GM23338 (cell line): ENCODE measurements around the gene CSF2RB. TPM values are rescaled to one million over a fixed set of nuclear protein-coding genes. Genes with fewer than 3 reads are reported as not detected.

ENCODE experiments used
- ATAC-seq: fragments of 200-7000 bp; cut with Tn5 transposase; 3 replicates; pipeline ENCODE4 v1.9.1; 2020
- DNase-seq: peaks from one replicate; pipeline ENCODE4 v3.0.0-alpha.2; 2015; ENCODE audit warnings: low spot score
- H2AFZ ChIP-seq: fragments of 200-600 bp; sonication (generic); 2 replicates; pipeline ENCODE4 v1.8.0; 2016; ENCODE audit warnings: antibody characterized with exemption, mild to moderate bottlenecking, moderate library complexity
- H3F3A ChIP-seq: fragments of 200-600 bp; sonication (generic); replicated peaks from 2 replicates; pipeline ENCODE4 v1.8.0; 2017; ENCODE audit warnings: antibody characterized with exemption, mixed run types, low read depth
- H3K27ac ChIP-seq: fragments of 200-600 bp; sonication (generic); 2 replicates; pipeline ENCODE4 v1.6.1; 2016; ENCODE audit warnings: low read depth
- H3K27me3 ChIP-seq: fragments of 200-600 bp; sonication (generic); 2 replicates; pipeline ENCODE4 v1.8.0; 2016; ENCODE audit warnings: mild to moderate bottlenecking, mixed run types, moderate library complexity; ENCODE audit not compliant: insufficient read depth
- H3K36me3 ChIP-seq: fragments of 200-600 bp; sonication (generic); 2 replicates; pipeline ENCODE4 v1.8.0; 2016; ENCODE audit warnings: mild to moderate bottlenecking; ENCODE audit not compliant: insufficient read depth
- H3K4me1 ChIP-seq: fragments of 200-600 bp; sonication (generic); 2 replicates; pipeline ENCODE4 v1.8.0; 2016; ENCODE audit warnings: mild to moderate bottlenecking, moderate library complexity; ENCODE audit not compliant: insufficient read depth
- H3K4me2 ChIP-seq: fragments of 200-600 bp; sonication (generic); 2 replicates; pipeline ENCODE4 v1.7.1; 2017; ENCODE audit warnings: mixed run types
- H3K4me3 ChIP-seq: fragments of 200-600 bp; sonication (generic); 2 replicates; pipeline ENCODE4 v1.6.1; 2016; ENCODE audit warnings: mixed run types
- H3K79me2 ChIP-seq: fragments of 200-600 bp; sonication (generic); replicated peaks from 2 replicates; pipeline ENCODE4 v1.8.0; 2017; ENCODE audit warnings: mild to moderate bottlenecking; ENCODE audit not compliant: insufficient read depth
- H3K9me2 ChIP-seq: fragments of 200-600 bp; sonication (generic); 2 replicates; pipeline ENCODE4 v1.8.0; 2017; ENCODE audit not compliant: insufficient read depth
- H4K20me1 ChIP-seq: fragments of 200-600 bp; sonication (generic); replicated peaks from 2 replicates; pipeline ENCODE4 v1.8.0; 2017; ENCODE audit warnings: mild to moderate bottlenecking; ENCODE audit not compliant: insufficient read depth
- H3K27ac Mint-ChIP-seq: 2 replicates; pipeline ENCODE4 v1.8.0; 2020; ENCODE audit warnings: inconsistent platforms, mild to moderate bottlenecking, moderate library complexity, mixed read lengths
- H3K27me3 Mint-ChIP-seq: 3 replicates; pipeline ENCODE4 v1.8.0; 2022; ENCODE audit warnings: low read depth, mild to moderate bottlenecking, moderate library complexity, mixed read lengths, inconsistent platforms; ENCODE audit not compliant: insufficient read depth, poor library complexity
- H3K36me3 Mint-ChIP-seq: 3 replicates; pipeline ENCODE4 v1.8.0; 2021; ENCODE audit warnings: low read depth, mild to moderate bottlenecking, inconsistent platforms, moderate library complexity, mixed read lengths
- H3K4me1 Mint-ChIP-seq: 3 replicates; pipeline ENCODE4 v1.8.0; 2020; ENCODE audit warnings: mild to moderate bottlenecking, inconsistent platforms, mixed read lengths
- H3K4me3 Mint-ChIP-seq: 3 replicates; pipeline ENCODE4 v1.8.0; 2021; ENCODE audit warnings: moderate library complexity, mild to moderate bottlenecking, inconsistent platforms, mixed read lengths
- H3K9me3 Mint-ChIP-seq: 3 replicates; pipeline ENCODE4 v1.8.0; 2020; ENCODE audit warnings: moderate library complexity, mild to moderate bottlenecking, inconsistent platforms, mixed read lengths
- EZH2 ChIP-seq: fragments of 200-600 bp; sonication (generic); IDR thresholded peaks from one replicate; pipeline ENCODE4 v1.8.0; 2017; ENCODE audit warnings: antibody characterized with exemption, mild to moderate bottlenecking, low read depth; ENCODE audit not compliant: unreplicated experiment
- NANOG ChIP-seq: IDR thresholded peaks from 2 replicates; pipeline ENCODE4 v1.6.1; 2016; ENCODE audit warnings: antibody characterized with exemption, borderline replicate concordance
- polyA plus RNA-seq: library from polyadenylated mRNA; unstranded; fragments of >200 nt; fragmentation: Nextera tagmentation; extraction: Ambion mirVana; gene quantifications from 2 replicates; pipeline ENCODE4 v1.2.1, GENCODE V29; 2016
- total RNA-seq: library from RNA; depleted of rRNA; stranded (reverse); fragments of >200 nt; shearing (Covaris generic); gene quantifications from 2 replicates; pipeline ENCODE4 v1.2.3, GENCODE V29; 2014
- TF ChIP-seq, protein P1 (sequence below): fragments of 250-450 bp; sonication (Bioruptor Pico); IDR thresholded peaks from 2 replicates; pipeline ENCODE4 v1.5.0; 2020; ENCODE audit warnings: mild to moderate bottlenecking, moderate library complexity
- TF ChIP-seq, protein P2 (sequence below): IDR thresholded peaks from one replicate; pipeline ENCODE4 v1.6.1; 2018; ENCODE audit warnings: antibody characterized with exemption; ENCODE audit not compliant: unreplicated experiment

Gene CSF2RB
- total and polyA plus RNA-seq, 2 experiments from 2014 or later, result not detected

DNA sequence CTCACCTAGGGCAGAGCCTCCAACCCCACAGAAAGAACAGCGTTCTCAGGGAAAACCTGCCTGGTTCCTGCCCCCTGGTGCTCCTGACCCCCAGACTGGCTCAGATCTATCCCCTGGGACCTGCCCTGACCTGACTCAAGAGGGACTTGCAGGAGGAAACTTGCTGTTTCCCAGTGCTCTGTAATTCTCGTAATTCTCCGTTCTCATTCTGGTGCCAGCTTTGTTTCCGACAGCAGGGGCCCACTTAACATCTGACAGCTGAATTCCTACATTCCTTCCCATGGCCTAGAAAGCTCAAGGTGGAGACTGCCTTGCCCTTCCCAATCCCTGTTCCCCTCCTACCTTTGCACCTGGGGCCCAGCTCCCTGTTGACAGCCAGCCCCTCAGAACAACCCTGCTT lies 12.5 kb upstream of the CSF2RB start (continued):
- TF ChIP-seq, protein P1, sequence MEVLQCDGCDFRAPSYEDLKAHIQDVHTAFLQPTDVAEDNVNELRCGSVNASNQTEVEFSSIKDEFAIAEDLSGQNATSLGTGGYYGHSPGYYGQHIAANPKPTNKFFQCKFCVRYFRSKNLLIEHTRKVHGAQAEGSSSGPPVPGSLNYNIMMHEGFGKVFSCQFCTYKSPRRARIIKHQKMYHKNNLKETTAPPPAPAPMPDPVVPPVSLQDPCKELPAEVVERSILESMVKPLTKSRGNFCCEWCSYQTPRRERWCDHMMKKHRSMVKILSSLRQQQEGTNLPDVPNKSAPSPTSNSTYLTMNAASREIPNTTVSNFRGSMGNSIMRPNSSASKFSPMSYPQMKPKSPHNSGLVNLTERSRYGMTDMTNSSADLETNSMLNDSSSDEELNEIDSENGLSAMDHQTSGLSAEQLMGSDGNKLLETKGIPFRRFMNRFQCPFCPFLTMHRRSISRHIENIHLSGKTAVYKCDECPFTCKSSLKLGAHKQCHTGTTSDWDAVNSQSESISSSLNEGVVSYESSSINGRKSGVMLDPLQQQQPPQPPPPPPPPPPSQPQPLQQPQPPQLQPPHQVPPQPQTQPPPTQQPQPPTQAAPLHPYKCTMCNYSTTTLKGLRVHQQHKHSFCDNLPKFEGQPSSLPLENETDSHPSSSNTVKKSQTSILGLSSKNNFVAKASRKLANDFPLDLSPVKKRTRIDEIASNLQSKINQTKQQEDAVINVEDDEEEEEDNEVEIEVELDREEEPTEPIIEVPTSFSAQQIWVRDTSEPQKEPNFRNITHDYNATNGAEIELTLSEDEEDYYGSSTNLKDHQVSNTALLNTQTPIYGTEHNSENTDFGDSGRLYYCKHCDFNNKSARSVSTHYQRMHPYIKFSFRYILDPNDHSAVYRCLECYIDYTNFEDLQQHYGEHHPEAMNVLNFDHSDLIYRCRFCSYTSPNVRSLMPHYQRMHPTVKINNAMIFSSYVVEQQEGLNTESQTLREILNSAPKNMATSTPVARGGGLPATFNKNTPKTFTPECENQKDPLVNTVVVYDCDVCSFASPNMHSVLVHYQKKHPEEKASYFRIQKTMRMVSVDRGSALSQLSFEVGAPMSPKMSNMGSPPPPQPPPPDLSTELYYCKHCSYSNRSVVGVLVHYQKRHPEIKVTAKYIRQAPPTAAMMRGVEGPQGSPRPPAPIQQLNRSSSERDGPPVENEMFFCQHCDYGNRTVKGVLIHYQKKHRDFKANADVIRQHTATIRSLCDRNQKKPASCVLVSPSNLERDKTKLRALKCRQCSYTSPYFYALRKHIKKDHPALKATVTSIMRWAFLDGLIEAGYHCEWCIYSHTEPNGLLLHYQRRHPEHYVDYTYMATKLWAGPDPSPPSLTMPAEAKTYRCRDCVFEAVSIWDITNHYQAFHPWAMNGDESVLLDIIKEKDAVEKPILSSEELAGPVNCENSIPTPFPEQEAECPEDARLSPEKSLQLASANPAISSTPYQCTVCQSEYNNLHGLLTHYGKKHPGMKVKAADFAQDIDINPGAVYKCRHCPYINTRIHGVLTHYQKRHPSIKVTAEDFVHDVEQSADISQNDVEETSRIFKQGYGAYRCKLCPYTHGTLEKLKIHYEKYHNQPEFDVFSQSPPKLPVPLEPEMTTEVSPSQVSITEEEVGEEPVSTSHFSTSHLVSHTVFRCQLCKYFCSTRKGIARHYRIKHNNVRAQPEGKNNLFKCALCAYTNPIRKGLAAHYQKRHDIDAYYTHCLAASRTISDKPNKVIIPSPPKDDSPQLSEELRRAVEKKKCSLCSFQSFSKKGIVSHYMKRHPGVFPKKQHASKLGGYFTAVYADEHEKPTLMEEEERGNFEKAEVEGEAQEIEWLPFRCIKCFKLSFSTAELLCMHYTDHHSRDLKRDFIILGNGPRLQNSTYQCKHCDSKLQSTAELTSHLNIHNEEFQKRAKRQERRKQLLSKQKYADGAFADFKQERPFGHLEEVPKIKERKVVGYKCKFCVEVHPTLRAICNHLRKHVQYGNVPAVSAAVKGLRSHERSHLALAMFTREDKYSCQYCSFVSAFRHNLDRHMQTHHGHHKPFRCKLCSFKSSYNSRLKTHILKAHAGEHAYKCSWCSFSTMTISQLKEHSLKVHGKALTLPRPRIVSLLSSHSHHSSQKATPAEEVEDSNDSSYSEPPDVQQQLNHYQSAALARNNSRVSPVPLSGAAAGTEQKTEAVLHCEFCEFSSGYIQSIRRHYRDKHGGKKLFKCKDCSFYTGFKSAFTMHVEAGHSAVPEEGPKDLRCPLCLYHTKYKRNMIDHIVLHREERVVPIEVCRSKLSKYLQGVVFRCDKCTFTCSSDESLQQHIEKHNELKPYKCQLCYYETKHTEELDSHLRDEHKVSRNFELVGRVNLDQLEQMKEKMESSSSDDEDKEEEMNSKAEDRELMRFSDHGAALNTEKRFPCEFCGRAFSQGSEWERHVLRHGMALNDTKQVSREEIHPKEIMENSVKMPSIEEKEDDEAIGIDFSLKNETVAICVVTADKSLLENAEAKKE (CRISPR knock-in tag), result peak; percentile 91

DNA sequence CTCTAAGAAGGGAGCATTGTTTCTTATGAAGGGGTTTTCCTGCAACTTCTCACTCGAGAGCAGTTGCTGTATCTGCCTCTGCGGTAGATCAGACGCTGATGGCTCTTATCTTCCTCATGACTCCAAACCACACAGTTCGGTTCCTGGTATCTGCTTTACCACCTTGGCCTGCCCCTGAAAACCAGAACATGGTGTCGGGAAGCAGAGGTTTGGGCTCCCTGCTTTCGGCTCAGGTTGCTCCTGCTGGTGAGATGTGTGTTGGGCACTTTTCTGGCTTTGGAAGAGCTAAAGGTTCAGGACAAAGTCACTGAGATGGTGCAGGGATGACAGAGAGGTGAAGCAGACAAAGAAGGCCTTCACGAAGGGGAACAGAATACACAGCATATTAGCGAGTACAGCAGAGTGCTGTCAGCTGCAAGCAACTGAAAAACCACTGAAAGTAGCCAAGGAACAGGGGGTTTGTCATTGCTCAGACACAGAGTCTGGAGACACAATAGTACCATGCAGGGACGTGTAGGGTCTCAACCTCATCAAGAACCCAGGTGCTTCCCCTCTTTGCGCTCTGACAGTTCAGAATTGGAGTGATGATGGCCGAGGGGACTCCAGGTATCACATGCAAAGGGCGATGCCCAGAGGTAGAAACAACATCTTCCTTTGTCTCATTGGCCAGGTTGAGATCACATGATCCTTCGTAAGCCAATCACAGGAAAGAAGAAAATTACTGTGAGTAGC lies 11.9 kb upstream of the CSF2RB start:
- Histone ChIP-seq H2AFZ (no peak overlapping the region), H3K4me3 (no peak overlapping the region), H3K4me1 (peaks cover 11% of the 10 kb centered on the region; the same call in 1 of the 2 replicates), H3F3A (no peaks in the 10 kb centered on the region), H3K27me3 (no peaks in the 10 kb centered on the region), H3K4me2 (peak overlapping the region; percentile 9), H3K79me2 (no peaks in the 10 kb centered on the region), H3K36me3 (no peaks in the 10 kb centered on the region), H3K27ac (no peak overlapping the region), H3K9me2 (peaks cover 33% of the 10 kb centered on the region), H4K20me1 (no peaks in the 10 kb centered on the region)
- H3K9me3 Mint-ChIP-seq, result peaks cover 14% of the 10 kb centered on the region; the same call in 2 of the 3 replicates
- DNase-seq, result no peak
- peaks cover 17% of the 10 kb centered on the region for H3K36me3 Mint-ChIP-seq
- H3K27ac Mint-ChIP-seq, result peak overlapping the region; percentile 26; the same call in 1 of the 2 replicates
- H3K4me3 Mint-ChIP-seq, result no peak overlapping the region; the same call in 2 of the 3 replicates
- ATAC-seq, result peak; percentile 6; the same call in 2 of the 3 replicates
- H3K4me1 Mint-ChIP-seq, result peaks cover 25% of the 10 kb centered on the region
- peaks cover 20% of the 10 kb centered on the region for H3K27me3 Mint-ChIP-seq
- TF ChIP-seq EZH2 (no peak), NANOG (no peak)
- TF ChIP-seq, protein P1 (CRISPR knock-in tag), result no peak
- TF ChIP-seq, protein P2, sequence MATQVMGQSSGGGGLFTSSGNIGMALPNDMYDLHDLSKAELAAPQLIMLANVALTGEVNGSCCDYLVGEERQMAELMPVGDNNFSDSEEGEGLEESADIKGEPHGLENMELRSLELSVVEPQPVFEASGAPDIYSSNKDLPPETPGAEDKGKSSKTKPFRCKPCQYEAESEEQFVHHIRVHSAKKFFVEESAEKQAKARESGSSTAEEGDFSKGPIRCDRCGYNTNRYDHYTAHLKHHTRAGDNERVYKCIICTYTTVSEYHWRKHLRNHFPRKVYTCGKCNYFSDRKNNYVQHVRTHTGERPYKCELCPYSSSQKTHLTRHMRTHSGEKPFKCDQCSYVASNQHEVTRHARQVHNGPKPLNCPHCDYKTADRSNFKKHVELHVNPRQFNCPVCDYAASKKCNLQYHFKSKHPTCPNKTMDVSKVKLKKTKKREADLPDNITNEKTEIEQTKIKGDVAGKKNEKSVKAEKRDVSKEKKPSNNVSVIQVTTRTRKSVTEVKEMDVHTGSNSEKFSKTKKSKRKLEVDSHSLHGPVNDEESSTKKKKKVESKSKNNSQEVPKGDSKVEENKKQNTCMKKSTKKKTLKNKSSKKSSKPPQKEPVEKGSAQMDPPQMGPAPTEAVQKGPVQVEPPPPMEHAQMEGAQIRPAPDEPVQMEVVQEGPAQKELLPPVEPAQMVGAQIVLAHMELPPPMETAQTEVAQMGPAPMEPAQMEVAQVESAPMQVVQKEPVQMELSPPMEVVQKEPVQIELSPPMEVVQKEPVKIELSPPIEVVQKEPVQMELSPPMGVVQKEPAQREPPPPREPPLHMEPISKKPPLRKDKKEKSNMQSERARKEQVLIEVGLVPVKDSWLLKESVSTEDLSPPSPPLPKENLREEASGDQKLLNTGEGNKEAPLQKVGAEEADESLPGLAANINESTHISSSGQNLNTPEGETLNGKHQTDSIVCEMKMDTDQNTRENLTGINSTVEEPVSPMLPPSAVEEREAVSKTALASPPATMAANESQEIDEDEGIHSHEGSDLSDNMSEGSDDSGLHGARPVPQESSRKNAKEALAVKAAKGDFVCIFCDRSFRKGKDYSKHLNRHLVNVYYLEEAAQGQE, result no peak
